ENCODE data around the gene MEIS2.

GRCh38 chr15:37014566-37014965, 85.8 kb downstream of the MEIS2 start:
- TF ChIP-seq CTCF (IDR thresholded peaks at IDR 0.05) (no peak), POLR2A (IDR thresholded peaks at IDR 0.05) (no peak), POLR2AphosphoS5 (IDR thresholded peaks at IDR 0.05) (no peak), EP300 (IDR thresholded peaks at IDR 0.05) (no peak)
